Fibroblast of skin of right quadriceps (primary cell): Measurements from ENCODE around the gene TRIM65.
"Not testable (repeated sequence)": the region's sequence is repeated elsewhere in the genome, so short reads cannot be mapped to it uniquely, and the experiment has no call there.

ENCODE experiments used
- DNase-seq: peaks from one replicate; pipeline ENCODE4 v3.0.0-alpha.2; 2013

TRIM65 gene

DNA sequence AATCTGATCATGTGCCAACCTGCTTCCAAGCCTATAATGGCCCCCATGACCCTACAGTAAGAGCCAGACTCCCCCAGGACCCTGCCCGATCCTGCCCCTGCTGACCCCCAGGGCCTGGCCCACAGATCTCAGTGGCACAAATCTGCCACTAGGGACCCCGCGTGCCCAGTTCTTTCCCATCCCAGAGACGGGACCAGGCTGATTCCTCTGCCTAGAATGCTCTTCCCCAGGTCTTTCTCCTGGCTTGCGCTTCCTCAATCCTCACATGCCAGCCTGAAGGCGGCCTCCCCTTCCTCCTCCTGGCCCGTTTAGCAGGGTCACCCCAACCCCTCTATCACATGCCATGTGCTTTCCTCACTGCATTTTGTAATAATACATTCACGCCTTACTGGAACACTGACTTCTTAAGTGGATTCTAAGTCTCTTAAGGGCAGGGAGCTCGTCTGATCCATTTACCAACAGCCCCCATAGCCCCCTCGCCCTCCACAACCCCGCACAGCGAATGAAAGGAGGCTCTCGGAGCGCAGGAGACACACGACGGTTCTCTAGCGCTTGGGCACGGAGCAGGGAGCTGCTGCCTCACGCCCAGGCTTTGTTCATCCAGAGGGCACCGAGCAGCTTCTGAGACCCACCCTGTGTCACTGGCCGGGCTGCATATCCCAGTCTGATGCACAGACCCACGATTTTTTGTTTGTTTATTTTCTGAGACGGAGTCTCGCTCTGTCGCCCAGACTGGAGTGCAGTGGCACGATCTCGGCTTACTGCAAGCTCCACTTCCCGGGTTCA lies 1.2 kb downstream of the TRIM65 start:
- DNase-seq: peak; percentile 37

DNA sequence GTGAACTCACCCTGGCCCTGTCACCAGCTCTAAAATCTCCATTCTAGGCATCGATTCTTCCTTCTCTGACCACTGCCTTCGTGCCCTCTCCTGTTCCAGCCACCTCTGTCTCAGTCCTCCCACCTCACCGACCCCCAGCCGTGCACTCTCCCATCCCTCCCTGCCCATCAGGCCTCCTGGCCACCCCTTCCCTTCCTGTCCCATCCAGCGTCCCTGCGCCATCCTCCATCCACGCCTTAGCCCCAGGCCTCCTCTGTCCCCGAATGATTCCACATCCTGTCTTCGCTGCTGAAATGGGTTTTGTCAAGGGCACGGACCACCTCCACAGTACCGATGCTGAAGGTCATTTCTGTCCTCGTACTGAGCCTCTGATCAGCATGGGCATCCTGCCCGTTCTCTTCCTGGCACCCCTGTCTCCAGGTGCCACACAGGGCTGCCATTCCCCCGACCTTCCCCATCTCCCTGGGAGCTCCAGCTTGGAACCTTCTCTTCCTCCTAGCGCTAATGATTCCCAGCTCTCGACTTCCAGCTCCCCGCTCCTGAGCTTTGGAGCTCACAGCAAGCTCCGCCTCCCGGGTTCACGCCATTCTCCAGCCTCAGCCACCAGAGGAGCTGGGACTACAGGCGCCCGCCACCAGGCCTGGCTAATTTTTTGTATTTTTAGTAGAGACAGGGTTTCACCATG lies 2.6 kb downstream of the TRIM65 start:
- DNase-seq: peak; percentile 31

DNA sequence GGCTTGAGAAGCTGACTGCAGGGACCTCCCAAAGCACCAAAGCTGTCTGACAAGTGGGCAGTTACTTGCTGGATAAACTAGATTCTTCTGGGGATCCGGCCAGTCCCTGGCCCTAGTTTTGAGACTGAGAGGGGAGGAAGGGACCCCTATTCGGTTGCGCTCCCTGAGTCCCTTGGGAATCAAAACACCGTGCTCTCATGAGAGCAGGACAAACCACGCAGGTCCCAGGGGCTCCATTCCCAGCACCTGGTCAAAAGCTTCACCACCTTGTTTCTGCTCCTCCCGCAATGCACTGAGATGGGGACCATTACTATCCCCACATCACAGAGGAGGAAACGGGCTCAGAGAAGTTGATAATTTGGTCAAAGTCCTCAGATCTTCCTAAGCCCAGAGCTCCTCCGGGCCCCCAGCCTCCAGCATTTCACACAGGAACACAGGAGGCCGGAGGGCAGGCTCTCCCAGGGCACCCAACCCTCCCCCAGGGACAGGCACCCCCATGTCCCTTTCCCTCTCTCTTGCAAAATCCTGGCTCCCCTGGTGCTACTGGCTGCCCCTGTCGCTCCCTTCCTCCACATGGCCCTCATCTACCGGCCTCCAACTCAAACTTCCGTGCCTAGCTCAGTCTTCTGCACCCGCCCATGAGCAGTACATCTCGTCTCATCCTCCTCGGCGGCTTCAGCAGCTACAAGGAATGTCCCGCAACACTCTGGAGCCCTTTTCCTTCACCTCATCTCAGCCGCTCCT lies 3.3 kb downstream of the TRIM65 start:
- DNase-seq: no peak

DNA sequence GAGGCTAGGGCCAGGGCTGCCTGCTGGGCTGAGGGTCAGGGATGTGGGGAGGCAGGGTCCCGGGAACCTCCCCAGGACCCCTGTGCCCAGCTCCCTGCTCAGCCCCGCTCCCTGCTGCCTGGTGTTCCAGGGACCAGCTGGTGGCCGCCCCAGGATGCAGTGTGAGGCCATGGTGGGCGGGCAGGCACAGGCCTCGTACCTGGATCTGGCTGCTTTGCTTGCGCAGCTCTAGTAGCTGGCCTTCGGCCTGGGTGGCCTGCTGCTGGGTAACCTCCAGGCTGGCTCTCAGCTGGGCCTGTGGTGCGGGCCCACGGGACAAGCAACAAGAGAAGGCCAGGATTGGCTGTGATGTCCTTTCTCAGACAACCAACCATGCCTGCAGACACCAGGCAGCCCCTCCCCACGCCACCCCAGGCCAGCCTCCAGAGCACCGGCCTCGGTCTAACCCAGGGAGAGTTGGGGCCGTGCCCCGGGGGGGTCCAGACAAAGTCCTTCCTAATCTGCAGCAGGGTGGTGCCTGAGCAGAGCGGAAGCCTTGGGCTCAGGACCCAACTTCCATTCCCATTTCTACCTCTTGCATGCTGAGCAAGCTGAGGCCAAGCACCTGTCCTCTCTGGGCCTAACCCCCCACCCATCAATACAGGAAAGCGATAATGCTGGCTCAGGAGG lies 4.1 kb downstream of the TRIM65 start:
- no peak for DNase-seq

DNA sequence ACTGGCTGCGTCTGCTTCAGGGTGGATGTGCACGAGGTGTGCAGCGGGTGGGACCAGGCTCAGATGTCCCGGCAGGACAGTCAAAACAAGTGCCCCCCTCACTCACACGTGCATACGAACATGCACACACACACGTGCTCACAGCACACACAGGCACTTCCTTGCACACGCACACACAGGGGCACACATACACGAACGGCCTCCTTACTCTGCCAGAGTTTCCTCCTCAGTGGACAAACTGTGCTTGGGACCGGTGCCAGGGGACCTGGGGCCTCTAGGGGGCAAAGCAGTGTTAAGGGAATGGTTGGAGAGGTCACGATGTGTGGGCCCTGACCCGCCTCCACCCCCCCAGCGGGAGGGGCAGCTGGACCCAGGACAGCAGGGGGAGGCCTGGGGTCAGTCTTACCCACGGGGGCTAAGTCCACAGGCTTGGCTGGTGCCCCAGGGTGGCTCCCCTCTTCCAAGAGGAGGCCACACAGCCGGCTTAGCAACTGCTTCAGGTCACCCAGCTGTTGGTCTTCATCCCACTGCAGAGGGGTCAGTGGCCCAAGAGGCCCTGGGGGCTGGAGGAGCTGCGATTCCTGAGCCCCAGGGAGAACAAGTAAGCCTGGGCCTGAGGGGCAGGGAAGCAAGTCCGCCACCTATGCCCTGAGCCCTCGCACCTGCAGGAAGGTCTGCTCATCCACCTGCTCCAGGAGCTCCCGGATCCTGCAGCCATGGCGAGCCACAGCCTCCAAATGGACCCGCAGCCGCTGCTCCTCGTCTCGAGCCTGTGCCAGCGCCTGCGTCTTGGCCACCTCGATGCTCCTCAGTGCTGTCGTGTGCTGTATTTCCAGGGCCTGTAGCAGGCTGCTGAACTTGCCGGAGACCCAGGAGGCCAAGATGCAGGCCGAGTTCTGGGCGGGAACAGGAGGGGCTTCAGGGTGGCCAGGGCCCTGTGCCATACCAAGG lies 4.9 kb downstream of the TRIM65 start:
- no peak for DNase-seq

DNA sequence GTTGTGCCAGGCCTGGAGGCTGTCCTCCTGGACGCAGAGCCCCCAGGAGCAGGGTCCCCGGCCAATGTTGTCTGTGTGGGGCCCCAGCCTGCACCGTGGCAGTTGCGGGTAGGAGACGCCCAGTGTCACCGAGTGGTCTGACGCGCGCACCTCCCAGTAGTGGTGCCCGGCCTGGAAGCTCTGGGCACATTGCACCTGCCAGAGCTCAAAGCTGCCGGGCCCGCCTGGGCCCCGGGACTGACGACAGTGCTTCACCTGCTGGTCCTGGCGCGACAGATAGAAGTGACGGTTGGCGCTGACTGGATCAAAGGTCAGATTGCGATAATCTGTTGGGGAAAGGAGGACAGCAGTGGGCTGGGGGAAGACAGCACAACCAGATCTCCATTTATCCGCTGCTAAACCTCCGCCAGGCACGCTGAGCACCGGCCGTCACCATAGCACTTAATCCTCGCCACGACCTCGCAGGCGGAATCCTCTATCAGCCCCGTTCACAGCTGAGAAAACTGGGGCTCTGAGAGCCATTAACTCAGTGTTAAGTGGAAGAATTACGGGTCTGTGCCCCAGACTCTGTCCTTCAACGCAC lies 5.6 kb downstream of the TRIM65 start:
- DNase-seq: no peak

DNA sequence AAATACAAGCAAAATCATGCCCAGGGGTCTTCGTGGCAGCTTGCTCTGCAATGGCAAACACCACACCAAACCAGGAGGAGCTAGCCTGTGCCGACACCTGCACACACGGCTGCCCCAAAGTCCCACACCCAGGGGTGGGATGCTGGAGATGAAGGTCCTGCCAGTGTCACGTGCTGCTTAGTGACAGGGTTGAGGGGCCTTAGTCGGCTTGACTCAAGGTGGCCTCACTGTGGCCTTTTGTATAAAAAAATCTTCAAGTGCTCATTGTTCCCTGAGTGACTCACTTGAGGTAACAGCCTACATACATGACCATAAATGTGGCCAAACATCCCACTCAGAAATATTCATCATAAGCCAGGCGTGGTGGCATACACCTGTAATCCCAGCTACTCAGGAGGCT lies 7.3 kb downstream of the TRIM65 start:
- no peak for DNase-seq

DNA sequence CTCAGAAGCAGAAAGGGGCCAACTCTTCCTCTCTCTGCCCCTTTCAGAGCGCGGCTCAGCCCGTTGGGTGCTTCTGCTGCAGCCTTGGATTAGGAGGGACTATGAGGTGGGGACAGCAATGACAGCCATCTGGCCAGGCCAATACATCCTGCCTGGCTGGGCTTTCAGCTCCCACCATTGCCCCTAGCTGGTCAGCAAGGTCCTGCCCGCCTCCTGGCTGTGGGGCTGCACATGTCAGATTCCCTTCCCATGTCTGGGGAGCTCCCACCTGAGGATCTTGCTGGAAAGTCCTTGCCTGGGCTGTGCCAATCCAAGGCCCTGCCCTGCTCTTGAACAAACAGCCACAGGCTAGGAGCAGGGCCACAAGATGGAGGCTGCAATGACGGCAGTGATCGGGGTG lies 8.3 kb downstream of the TRIM65 start:
- no peak for DNase-seq

DNA sequence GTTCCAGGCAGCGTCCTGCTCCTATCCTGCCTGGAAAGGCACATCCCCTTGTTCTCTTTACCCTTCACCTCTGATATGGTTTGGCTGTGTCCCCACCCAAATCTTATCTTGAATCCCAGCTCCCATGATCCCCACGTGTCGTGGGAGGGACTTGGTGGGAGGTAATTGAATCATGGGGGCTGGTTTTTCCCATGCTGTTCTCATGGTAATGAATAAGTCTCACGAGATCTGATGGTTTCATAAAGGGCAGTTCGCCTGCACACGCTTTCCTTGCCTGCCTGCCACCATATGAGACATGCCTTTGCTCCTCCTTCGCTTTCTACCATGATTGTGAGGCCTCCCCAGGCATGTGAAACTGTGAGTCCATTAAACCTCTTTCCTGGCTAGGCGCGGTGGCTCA lies 10.9 kb downstream of the TRIM65 start:
- DNase-seq: not testable (repeated sequence)

DNA sequence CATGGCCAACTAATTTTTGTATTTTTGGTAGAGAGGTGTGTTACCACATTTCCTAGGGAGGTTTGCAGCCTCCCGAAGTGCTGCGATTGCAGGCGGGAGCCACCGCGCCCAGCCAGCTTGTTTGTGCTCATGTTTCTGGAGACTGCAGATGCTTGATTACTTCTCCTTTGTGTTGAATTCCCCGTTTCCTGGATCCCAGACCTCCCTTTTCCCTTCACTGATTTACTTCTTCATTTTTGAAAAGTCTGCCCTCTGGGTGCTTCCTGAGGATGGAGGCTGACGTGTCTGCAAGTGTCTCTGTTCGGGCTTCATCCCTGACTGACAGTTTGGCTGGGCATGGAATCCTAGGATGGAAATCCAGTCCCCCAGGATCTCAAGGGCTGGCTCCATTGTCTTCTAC lies 11.3 kb downstream of the TRIM65 start:
- no peak for DNase-seq

DNA sequence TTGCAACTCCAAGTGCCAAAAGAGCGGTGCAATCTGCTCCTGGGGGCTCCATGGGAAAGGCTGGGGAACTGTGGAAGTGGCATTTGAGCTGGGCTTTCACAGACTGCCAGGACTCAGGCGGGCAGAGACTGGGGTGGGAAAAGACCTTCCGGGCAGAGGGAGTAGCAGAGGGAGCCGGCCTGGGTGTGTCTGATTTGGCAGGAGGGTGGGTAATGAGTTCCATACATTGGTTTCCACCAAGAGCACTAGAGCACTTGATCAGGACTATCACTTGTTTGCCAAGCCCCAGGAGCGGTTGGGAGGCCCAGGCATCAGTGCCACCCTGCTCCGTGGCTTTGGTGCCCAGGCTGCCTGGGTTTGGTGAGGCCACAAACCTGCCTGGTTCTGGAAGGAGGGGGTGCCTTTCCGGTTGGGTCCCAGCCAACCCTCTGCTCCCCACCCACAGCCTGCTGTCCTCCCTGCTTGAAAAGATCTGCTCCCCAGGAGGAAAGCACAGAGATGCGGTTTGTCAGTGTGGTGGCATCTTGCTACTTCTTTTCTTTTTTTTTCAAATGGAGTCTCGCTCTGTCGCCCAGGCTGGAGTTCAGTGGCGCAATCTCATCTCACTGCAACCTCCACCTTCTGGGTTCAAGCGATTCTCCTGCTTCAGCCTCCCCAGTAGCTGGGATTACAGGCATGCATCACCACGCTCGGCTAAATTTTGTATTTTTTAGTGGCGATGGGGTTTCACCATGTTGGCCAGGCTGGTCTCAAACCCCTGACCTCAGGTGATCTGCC lies 14.9 kb downstream of the TRIM65 start:
- DNase-seq: no peak

DNA sequence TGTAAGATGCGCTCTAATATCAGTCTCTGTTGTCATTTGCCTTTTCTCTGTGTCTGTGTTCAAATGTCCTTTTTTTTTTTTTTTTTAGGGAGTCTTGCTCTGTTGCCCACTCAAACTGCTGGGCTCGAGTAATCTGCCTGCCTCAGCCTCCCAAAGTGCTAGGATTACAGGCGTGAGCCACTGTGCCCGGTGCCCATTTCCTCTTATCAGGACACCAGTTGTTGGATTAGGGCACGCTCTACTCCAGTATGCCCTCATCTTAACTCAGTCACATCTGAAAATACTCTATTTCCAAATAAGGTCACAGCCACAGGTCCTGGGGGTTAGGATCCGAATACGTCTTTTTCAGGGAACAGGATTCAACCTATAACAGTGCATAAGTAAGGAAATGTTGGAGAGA lies 16.5 kb downstream of the TRIM65 start:
- DNase-seq: no peak

DNA sequence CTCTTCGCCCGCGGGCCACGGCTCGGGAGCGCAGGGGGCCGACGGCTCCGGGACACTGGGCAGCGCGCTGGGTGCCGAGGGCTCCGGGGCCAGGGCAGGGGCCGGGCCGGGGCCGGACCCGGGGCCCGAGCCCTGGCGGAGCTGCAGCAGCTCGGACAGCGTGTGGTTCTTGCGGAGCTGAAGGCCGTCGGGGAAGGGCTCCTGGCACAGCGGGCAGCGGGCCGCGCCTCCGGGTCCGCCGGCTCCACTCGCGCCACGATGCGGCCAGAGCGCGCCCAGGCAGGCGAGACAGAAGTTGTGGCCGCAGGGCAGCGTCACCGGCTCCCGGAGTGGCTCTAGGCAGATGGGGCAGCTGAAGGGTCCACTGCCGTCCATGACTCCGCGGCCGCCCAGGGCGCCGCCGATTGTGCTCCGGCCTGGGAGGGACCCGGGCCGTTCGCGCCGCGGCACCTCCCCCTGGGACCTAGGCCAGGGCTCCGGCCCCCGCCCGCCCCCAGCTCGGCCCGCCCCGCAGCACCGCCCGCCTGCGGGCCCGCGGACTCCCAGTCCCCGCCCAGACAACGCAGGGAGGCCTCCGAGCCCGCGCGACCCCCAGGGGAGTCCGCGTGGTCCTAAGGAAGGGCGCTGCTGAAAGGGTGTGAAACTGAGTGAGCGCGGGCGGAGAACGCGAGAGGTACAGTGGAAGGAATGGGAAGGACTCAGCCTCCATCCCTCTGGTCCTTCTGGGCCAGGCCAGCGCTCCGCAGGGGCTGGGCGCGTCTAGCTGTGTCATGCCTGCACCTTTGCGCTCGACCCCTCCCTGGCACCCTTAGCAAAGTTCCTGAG lies 18.4 kb downstream of the TRIM65 start, which contains the start of gene TRIM47:
Gene TRIM47 (minus strand): TSS at position 408 of the 825 bp plus-strand sequence. CDS start 33 bp downstream, at position 375.
- peak; percentile 33 for DNase-seq

DNA sequence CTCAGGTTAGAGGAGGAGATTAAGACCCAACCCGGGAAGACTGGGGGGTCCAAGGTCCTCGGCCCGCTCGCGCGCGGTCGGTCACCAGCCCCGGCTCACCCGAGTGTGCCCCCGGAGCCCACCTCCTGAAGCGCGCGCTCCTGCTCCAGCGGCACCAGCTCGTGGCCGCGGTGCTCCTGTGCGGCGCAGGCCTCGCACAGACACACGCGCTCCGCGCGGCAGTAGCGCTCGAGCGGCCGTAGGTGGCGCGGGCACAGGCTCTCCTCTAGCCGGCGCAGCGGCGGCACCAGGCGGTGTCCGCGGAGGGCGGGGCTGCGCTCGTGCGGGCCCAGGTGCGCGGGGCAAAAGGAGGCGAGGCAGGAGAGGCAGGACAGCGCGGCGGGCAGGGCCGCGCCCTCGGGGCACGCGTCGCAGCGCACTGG lies 19.0 kb downstream of the TRIM65 start:
- peak; percentile 48 for DNase-seq

DNA sequence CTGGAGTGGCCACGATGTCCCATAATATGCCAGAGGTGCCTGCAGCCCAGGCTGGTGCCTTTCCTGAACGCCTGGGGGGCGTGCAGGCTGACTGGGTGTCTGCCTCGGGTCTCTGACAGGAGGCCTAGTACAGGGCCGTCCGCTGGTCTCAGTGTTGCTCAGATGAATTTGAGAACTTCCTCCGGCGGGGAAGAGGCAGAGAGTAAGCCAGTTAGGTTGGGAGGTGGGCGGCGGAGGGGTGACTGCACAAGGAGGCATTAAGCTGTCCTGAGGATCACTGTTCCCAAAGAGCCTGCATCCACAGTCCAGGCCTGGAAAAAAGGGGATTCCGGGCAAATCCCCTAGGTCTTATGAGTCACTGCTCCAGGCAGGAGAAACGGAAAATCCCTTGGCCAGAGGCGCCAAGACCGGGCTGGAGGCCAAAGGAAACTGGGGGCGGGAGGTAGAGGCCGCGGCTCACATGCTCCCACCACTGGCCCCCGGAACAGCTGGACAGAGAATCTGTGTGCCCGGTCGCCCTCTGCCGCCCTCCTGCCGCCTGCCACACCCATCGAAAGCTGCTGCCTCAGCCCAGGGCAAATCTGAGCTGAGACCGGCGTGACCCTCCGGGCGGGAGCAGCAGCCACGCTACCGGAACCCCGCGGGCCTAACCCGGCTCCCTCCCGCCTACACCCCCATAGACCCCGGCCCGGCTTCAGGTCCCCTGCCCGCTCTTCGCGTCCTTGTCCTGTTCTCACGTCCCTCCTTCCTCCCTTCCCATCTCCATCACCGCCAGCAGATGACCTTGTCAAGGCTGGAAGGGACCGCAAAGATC lies 19.6 kb downstream of the TRIM65 start:
- DNase-seq: peak; percentile 87

DNA sequence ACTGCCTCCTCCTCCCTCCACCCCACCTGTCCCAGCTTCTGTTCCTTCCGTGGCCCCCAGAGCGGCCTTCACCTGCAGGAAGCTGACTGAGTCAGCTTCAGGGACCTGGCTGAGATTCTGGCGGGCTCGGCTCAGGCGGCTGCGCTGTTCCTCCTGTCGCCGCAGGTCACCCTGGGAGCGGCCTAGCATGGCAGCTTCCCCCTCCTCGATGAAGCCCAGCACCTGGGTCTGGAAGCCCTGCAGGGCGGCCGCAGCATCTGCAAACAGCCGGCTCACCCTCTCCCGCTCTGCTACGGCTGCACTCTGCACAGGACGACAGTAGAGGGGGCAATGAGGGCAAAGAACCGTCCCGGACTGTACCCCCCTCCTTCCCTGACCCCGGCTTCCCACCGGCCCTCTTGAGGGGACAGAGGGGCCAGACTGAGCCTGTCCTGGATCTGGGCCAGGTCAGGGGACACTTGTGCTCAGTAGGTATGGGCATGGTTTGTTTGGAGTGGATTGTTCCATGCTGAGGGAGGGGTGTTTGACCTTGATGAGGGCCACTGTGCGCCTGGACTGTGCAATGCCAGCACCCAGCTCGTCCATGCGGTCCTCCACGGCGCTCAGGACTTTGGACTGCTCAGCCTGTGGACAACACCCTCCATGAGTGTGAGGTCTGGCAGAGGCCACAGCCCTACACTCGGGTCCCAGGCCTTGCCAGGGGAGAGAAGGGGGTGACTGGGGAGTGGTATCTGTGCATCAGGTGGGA lies 20.4 kb downstream of the TRIM65 start:
- no peak for DNase-seq

DNA sequence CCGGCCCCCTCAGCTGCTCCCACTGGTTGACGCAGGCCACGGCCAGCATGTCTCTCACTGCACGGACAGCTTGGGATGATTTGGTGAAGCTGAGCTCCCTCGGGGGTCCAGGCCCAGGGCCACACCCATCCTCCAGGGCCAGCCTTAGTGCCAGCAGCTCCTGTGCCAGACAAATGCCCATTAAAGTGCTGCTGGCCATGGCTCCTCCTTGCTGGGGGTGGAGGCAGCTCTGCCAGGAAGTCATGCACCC lies 20.9 kb downstream of the TRIM65 start:
- no peak for DNase-seq

DNA sequence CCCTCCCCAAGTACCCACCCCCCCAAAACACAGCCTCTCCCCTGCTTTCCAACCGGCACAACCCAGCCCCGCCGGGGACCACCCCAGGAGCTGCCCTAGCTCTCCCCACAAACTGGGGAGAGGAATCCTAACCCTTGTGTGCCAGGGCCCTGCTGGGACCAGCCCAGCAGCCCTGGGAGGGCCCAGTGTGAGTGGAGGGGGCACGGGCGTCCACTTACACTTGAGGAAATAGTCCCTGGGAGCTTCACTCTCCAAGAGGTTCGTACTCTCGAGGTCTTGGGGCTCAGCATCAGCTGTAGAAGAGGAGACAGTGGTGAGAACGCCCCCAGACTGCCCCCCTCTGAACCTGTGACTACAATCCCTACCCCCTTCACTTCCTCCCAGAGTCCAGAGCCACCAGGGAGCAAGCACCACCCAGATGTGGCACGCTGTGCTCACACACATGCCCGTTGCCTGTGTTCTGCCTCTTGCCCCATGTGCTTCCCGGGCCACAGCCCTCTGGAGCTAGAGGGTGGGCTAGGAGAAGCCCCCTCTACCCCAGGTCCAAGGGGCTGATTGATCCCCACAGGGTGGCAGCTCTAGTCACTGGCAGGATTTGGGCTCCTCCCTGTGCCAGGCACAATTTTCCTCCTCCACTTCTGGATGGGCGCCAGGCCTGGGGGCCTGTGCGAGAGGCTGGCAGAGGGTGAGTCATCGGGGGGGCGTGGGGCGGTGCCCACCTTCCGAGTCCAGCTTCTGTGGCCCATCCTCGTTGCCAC lies 21.4 kb downstream of the TRIM65 start:
- no peak for DNase-seq
